Measurements from ENCODE around the gene MAPK1IP1L. TPM values are rescaled to one million over a fixed set of nuclear protein-coding genes. Genes with fewer than 3 reads are reported as not detected.
A peak's percentile ranks its signal among the peaks of the same experiment; 100 is the strongest.
"Not testable (repeated sequence)": the region's sequence is repeated elsewhere in the genome, so short reads cannot be mapped to it uniquely, and the experiment has no call there.

The MAPK1IP1L gene
- total RNA-seq, 1 donor: 96.1 TPM

DNA sequence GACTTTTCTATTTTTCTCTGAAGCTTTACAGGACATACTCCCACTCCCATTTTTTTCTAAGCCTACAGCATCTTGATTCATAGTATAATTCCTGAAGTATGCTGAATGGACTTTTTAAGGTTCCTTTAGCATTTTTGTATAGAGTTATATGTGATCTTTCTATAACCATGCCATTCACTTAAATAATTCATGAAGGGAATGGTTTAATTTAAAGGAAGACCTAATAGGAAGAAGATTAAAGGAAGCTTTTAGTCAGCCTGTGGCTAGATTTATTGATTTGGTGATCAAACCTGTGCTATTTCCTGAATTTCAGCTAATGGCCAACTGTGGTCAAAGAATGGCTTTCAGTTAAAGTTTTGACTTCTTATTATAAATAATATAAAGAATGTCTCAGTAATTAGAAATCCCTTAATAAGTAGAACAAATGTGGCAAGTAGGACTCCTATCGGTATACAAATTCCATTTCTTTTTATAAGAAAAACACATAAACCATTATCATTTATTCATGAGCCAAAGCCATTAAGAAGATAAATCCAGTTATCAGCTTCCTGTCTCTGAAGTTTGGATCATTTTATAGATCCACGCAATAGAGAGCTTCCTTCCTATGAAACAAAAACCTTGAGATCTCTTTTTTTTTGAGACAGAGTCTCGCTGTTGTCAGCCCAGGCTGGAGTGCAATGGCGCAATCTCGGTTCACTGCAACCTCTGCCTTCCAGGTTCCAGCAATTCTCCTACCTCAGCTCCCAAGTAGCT lies 4.0 kb upstream of the MAPK1IP1L start:
- Histone ChIP-seq H3K4me1 (ENCODE audit: insufficient read depth, low read length) (peaks cover 11% of the 10 kb centered on the region), H3K9me3 (ENCODE audit: low read depth, low read length) (no peaks in the 10 kb centered on the region), H3K4me3 (ENCODE audit: low read length) (no peak overlapping the region), H3K27me3 (ENCODE audit: insufficient read depth, low read length) (no peaks in the 10 kb centered on the region)

DNA sequence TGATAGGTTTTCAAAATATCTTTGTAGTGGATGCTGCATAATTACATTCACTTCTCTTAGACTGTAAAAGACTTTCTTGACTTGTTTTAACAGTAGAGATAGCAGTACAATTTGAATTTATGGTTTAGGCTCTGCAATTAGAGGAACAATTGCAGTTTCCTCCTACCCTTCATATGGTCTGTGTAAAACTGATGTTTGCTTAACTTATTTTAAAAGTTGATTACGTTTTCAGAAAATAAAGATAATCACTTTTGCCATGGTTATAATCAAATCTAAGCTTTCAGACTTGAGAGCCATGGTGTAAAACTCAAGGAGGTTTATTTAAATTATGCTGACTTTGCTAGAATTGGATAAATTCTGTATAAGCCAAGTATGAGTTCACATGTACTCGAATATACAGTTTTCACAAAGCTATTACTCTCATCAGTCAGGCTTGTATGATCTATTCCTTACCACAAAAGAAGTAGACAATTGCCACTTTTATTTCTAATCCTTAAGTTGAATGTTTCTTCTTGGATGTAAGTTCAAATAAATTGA lies 2.5 kb upstream of the MAPK1IP1L start:
- Histone ChIP-seq H3K4me1 (ENCODE audit: insufficient read depth, low read length) (peaks cover 22% of the 10 kb centered on the region), H3K4me3 (ENCODE audit: low read length) (no peak overlapping the region), H3K9me3 (ENCODE audit: low read depth, low read length) (no peaks in the 10 kb centered on the region), H3K27me3 (ENCODE audit: insufficient read depth, low read length) (no peaks in the 10 kb centered on the region)

DNA sequence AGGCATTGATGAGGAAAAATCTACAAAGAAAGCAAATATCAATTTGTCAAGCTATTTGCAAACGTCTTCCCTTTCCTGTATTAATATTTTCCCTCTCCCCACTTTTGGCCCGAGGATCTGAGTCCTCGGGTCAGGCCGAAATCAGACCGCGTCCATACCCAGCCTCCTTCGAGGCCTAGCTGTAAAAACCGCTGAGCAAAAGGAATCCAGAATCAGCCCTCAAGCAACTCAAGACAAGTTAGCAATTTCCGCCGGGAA lies 353 bp upstream of the MAPK1IP1L start:
- Histone ChIP-seq H3K9me3 (ENCODE audit: low read depth, low read length) (no peaks in the 10 kb centered on the region), H3K4me1 (ENCODE audit: insufficient read depth, low read length) (peaks cover 27% of the 10 kb centered on the region), H3K27me3 (ENCODE audit: insufficient read depth, low read length) (no peaks in the 10 kb centered on the region), H3K4me3 (ENCODE audit: low read length) (peak overlapping the region; percentile 98)

DNA sequence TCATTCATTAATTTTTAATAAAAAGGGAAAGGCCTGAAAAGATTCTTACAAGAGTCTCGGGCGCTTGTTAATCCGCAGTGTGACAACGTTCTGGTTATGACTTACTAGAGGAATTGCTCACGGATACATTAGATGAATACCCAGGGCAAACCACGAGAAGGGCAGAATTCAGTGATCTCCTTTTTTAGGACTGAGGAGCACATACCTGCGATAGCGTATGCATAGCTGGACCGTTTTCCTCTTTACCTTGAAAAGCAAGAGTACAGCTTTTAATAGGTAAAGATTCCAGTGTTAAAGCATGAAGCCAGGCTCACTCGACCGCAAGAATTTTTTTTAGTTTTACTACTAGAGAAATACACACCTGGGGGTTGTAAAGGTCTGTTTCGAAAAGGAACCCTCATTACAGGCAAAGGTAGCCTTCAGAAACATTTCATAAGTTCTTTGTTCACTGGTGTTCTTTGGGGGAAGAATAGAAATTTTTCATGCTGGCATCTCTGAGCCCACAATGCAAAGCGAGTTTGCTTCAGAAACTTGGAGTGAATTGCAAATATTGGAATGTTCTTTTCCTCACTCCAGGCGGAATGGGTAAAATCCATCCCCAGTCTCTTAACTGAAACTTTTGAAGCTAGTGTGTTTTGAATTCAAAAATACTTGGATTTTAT lies 953 bp downstream of the MAPK1IP1L start:
- Histone ChIP-seq H3K4me3 (ENCODE audit: low read length) (peak overlapping the region; percentile 98), H3K9me3 (ENCODE audit: low read depth, low read length) (no peaks in the 10 kb centered on the region), H3K27me3 (ENCODE audit: insufficient read depth, low read length) (no peaks in the 10 kb centered on the region), H3K4me1 (ENCODE audit: insufficient read depth, low read length) (peaks cover 27% of the 10 kb centered on the region)

DNA sequence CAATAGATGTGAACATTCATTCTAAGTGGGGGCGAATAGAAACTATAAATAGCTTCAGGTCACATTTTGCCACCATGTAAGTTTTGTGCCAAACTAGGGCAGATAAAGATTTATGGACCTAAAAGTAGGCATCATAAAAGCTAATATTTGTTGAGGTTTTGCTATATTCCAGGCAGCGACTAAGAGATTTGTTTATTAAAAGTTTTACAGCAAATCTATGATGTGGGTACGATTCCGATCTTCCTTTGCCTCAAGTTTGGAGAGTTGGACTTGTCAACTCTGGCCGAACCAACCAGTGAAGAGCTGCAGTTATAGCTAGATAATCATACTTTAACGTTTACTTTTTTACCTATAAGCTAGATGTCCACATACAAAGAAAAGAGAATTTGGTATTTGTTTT lies 1.6 kb downstream of the MAPK1IP1L start:
- no peaks in the 10 kb centered on the region for H3K9me3 ChIP-seq (ENCODE audit: low read depth, low read length)
- no peaks in the 10 kb centered on the region for H3K27me3 ChIP-seq (ENCODE audit: insufficient read depth, low read length)
- peaks cover 27% of the 10 kb centered on the region for H3K4me1 ChIP-seq (ENCODE audit: insufficient read depth, low read length)
- H3K4me3 ChIP-seq (ENCODE audit: low read length): no peak overlapping the region

DNA sequence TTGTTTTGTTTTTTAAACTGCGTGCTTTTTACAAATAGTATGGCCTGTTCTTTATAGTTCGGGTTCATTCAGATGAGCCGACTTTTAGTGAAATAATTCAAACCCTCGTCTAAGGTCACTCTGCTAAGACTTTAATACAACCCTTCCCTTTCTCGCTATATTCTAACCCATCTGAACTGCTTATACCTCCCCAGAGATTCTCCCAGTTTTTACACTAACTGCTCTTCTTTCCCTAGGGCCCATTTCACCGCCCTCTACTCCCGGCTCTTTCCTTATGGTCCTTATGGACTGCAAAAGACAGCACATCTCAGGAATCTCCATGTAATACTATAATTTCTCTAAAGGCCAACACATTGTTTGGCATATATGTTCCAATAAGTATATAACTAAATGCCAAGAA lies 2.1 kb downstream of the MAPK1IP1L start:
- no peaks in the 10 kb centered on the region for H3K9me3 ChIP-seq (ENCODE audit: low read depth, low read length)
- H3K27me3 ChIP-seq (ENCODE audit: insufficient read depth, low read length): no peaks in the 10 kb centered on the region
- peaks cover 27% of the 10 kb centered on the region for H3K4me1 ChIP-seq (ENCODE audit: insufficient read depth, low read length)
- H3K4me3 ChIP-seq (ENCODE audit: low read length): no peak overlapping the region

DNA sequence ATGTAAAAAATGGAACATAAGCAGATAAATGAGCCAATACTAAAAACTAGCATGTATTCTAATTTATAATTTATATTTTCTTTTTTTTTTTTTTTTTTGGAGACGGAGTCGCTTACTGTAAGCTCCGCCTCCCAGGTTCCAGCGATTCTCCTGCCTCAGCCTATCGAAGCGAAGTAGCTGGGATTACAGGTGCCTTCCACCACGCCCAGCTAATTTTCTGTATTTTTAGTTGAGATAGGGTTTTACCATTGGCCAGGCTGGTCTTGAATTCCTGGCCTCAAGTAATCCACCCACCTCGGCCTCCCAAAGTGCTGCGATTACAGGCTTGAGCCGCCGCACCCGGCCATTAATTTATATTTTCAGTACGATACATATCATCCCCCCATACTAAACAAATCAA lies 2.7 kb downstream of the MAPK1IP1L start:
- Histone ChIP-seq H3K4me3 (ENCODE audit: low read length) (no peak overlapping the region), H3K4me1 (ENCODE audit: insufficient read depth, low read length) (peaks cover 27% of the 10 kb centered on the region), H3K9me3 (ENCODE audit: low read depth, low read length) (no peaks in the 10 kb centered on the region), H3K27me3 (ENCODE audit: insufficient read depth, low read length) (no peaks in the 10 kb centered on the region)

DNA sequence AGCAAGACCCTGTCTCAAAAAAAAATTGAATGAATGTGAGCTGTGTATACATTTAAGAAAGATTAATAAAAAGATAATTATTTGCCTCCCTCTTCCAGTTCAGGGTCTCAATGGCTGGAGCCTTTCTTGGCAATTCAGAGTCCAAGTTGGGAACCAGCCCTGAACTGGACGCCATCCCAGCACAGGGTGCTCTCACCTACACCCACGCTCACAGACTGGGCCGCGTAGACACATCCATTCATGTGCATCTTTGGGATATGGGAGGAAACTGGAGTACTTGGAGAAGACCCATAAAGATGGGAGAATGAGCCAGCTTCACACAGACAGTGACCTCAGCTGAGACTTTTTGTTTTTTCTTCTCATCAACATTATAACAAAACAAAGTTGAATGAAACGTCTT lies 6.5 kb downstream of the MAPK1IP1L start:
- Histone ChIP-seq H3K4me1 (ENCODE audit: insufficient read depth, low read length) (peaks cover 11% of the 10 kb centered on the region), H3K4me3 (ENCODE audit: low read length) (no peak overlapping the region), H3K9me3 (ENCODE audit: low read depth, low read length) (no peaks in the 10 kb centered on the region), H3K27me3 (ENCODE audit: insufficient read depth, low read length) (no peaks in the 10 kb centered on the region)

DNA sequence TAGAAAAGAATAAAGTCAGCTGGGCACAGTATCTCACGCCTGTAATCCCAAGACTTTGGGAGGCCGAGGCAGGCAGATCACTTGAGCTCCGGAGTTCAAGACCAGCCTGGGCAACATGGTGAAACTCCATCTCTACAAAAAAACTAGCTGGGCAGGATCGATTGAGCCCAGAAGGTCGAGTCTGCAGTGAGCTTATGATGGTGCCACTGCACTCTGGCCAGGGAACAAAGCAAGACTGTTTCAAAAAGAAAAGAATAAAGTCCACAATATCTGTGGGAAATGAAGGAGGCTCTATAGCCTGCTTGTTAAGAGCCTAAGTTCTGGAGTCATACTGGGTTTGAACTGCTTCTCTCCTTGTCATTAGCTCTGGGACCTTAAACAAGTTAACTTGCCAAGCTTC lies 7.9 kb downstream of the MAPK1IP1L start:
- H3K4me3 ChIP-seq (ENCODE audit: low read length): no peak overlapping the region
- no peaks in the 10 kb centered on the region for H3K27me3 ChIP-seq (ENCODE audit: insufficient read depth, low read length)
- H3K9me3 ChIP-seq (ENCODE audit: low read depth, low read length): no peaks in the 10 kb centered on the region
- H3K4me1 ChIP-seq (ENCODE audit: insufficient read depth, low read length): peaks cover 5% of the 10 kb centered on the region

DNA sequence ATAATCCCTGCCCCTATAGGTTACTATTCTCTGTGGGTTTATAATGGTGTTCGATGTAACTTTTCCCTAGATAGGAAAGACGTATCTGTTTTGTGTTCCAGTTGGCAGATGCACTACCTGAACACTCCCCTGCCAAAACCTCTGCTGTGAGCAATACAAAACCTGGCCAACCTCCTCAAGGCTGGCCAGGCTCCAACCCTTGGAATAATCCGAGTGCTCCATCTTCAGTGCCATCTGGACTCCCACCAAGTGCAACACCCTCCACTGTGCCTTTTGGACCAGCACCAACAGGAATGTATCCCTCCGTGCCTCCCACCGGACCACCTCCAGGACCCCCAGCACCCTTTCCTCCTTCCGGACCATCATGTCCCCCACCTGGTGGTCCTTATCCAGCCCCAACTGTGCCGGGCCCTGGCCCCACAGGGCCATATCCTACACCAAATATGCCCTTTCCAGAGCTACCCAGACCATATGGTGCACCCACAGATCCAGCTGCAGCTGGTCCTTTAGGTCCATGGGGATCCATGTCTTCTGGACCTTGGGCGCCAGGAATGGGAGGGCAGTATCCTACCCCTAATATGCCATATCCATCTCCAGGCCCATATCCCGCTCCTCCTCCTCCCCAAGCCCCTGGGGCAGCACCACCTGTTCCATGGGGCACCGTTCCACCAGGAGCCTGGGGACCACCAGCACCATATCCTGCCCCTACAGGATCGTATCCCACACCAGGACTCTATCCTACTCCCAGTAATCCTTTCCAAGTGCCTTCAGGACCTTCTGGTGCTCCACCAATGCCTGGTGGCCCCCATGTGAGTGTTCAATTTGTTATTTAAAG lies 11.3 kb downstream of the MAPK1IP1L start:
- H3K9me3 ChIP-seq (ENCODE audit: low read depth, low read length): no peaks in the 10 kb centered on the region
- H3K27me3 ChIP-seq (ENCODE audit: insufficient read depth, low read length): no peaks in the 10 kb centered on the region
- no peak overlapping the region for H3K4me3 ChIP-seq (ENCODE audit: low read length)
- no peaks in the 10 kb centered on the region for H3K4me1 ChIP-seq (ENCODE audit: insufficient read depth, low read length)

DNA sequence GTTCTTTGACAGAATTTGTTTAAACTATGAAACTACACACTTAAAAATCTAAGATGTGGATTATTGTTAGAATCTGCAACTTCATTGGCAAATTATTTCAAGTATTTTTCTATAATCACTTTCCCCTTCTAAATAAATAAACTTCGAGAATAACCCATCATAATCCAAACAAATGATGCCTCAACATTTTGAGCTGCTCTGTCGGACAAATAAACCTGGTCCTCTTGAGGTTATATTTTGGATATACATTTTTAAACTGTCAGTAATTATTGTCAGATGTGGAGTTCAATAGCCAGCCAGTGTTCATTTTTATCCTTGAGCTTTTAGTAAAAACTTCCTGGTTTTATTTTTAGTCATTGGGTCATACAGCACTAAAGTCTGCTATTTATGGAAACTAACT lies 13.4 kb downstream of the MAPK1IP1L start:
- H3K9me3 ChIP-seq (ENCODE audit: low read depth, low read length); H3K4me3 ChIP-seq (ENCODE audit: low read length); H3K4me1 ChIP-seq (ENCODE audit: insufficient read depth, low read length); H3K27me3 ChIP-seq (ENCODE audit: insufficient read depth, low read length): not testable (repeated sequence)

DNA sequence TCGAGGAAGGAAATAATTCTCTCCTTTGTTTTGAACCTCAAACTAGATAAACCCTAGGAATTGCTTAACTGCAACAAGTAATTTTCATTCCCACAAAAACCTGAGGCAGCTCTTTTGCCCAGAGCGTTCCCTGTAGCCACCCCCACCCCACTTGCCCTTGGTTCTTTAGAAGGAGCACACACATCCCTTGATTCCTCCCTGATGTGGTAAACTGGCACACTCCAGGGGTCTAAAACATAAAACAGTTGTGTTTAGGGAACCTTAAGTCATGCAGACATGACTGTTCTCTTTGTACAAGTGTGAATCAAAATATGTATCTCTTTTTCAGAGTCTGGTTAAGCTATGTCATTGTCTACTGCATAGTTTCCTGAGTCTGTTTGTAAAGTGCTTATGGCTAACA lies 14.0 kb downstream of the MAPK1IP1L start:
- no peaks in the 10 kb centered on the region for H3K27me3 ChIP-seq (ENCODE audit: insufficient read depth, low read length)
- H3K4me3 ChIP-seq (ENCODE audit: low read length): no peak overlapping the region
- H3K9me3 ChIP-seq (ENCODE audit: low read depth, low read length): no peaks in the 10 kb centered on the region
- H3K4me1 ChIP-seq (ENCODE audit: insufficient read depth, low read length): no peaks in the 10 kb centered on the region

DNA sequence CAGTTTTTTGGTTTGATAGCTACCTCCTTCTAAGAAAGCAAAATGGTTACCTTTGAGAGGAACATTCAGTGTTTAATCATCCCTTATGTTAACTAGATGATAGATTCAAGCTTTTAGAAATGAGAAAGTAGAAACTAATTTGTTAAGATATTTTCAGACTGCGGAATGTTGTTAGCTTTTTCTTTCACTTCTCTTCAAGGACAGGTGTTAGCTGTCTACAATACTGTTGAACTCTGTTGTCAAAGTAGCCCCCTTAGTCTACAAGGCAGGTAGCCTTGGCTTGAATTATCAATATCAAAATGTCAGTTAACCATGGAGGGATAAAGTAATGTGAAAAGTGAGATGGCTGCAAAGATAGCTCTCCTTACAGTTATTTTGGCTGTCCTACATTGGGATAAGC lies 14.8 kb downstream of the MAPK1IP1L start:
- Histone ChIP-seq H3K4me3 (ENCODE audit: low read length) (no peak overlapping the region), H3K4me1 (ENCODE audit: insufficient read depth, low read length) (no peaks in the 10 kb centered on the region), H3K9me3 (ENCODE audit: low read depth, low read length) (no peaks in the 10 kb centered on the region), H3K27me3 (ENCODE audit: insufficient read depth, low read length) (no peaks in the 10 kb centered on the region)

DNA sequence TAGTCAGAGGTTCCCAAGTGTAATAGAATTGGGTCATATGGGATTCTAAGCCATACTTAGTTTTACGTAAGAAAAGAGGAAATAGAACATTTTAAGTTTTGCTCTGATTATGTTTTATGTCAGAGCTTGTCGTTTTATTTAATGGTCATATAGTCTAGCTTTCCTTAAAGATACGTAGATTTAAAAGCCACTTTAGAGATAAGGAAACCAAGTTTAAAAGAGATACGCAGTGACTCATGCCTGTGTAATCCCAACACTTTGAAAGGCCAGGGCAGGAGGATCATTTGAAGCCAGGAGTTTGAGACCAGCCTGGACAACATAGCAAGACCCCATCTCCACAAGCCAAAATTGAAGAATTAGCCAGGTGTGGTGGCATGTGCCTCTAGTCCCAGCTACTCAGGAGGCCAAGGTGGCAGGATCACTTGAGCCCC lies 19.5 kb downstream of the MAPK1IP1L start:
- no peaks in the 10 kb centered on the region for H3K27me3 ChIP-seq (ENCODE audit: insufficient read depth, low read length)
- H3K4me1 ChIP-seq (ENCODE audit: insufficient read depth, low read length): peaks cover 13% of the 10 kb centered on the region
- no peak overlapping the region for H3K4me3 ChIP-seq (ENCODE audit: low read length)
- H3K9me3 ChIP-seq (ENCODE audit: low read depth, low read length): no peaks in the 10 kb centered on the region

DNA sequence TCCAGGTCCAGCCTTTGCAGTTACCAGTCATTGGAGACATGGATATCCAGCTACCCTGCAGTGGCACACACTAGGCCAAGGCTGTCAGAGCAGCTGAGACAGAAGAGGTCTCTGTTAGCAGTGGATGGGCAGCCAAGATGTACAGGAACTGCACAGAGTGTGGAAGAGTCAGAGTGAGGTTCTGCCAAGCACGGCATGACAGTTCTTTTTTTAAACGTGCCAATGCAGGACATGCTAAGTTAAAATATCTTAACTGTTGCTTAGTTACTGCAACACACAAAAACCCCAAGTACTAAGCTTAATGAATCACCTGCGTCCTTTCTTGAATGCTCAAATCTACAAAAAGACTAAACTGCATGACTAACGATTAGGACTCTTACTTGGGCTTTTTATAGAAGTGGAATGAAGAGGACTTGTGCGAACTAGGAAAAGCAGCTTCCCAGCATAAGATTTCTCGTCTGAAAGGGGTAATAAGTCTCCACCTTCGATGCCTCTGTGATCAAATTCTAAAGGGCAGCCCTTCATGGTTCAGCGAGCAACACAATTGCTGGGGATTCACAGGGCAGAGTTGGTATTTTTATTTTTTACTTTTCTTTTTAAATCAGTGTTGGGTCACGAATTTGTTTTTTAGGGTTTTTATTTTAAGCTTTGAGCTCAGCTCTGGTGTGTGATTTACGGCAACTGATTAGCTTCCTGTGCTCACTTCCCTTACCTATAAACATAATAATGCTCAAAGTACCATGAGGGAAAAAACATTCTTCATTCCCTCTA lies 20.6 kb downstream of the MAPK1IP1L start:
- Histone ChIP-seq H3K4me3 (ENCODE audit: low read length) (no peak overlapping the region), H3K4me1 (ENCODE audit: insufficient read depth, low read length) (peaks cover 13% of the 10 kb centered on the region), H3K9me3 (ENCODE audit: low read depth, low read length) (no peaks in the 10 kb centered on the region), H3K27me3 (ENCODE audit: insufficient read depth, low read length) (no peaks in the 10 kb centered on the region)

All from mononuclear cell (primary cell).